K562 (cell line): Measurements from ENCODE around the gene BEND6.

ENCODE experiments used
- BHLHE40 ChIP-seq: IDR thresholded peaks from 2 replicates; pipeline ENCODE4 v1.6.1; 2011; ENCODE audit warnings: low read length, improper control_type of control experiment
- BRD4 ChIP-seq: fragments of 200-600 bp; sonication (generic); IDR thresholded peaks from 2 replicates; pipeline ENCODE4 v1.6.1; 2017; ENCODE audit warnings: inconsistent platforms
- JUNB ChIP-seq: fragments of 450-650 bp; formaldehyde crosslinking; conservative IDR thresholded peaks from 2 replicates; pipeline ENCODE4 v1.4.0; 2020; ENCODE audit warnings: mild to moderate bottlenecking
- JUND ChIP-seq, 2 experiments: IDR thresholded peaks; 2 replicates in 1 of 2; 3 replicates in 1 of 2; pipeline ENCODE4 v1.6.1; 2011; ENCODE audit warnings: borderline replicate concordance in 2 of 2, low read depth in 2 of 2, low read length in 2 of 2, improper control_type of control experiment in 1 of 2, missing biosample characterization in 1 of 2, missing genetic modification characterization in 1 of 2, missing genetic modification reagents in 1 of 2
- KDM4B ChIP-seq, 2 experiments: fragments of 450-650 bp in 1 of 2; sonication (generic) in 1 of 2; IDR thresholded peaks; 2 replicates each; pipeline ENCODE4 v1.6.1; 2016 to 2017; ENCODE audit warnings: borderline replicate concordance in 2 of 2, antibody characterized with exemption in 1 of 2, low read depth in 1 of 2, mild to moderate bottlenecking in 1 of 2
- NR2C1 ChIP-seq, 2 experiments: fragments of 450-650 bp; IDR thresholded peaks; 2 replicates each; pipeline ENCODE4 v1.6.1; 2017; ENCODE audit warnings: mild to moderate bottlenecking in 2 of 2, antibody characterized with exemption in 1 of 2, inconsistent platforms in 1 of 2, missing compliant biosample characterization in 1 of 2, missing genetic modification characterization in 1 of 2
- POLR2AphosphoS2 ChIP-seq: IDR thresholded peaks from 2 replicates; pipeline ENCODE4 v1.6.1; 2012; ENCODE audit warnings: low read length, improper control_type of control experiment
- POLR2G ChIP-seq: fragments of 200-400 bp; formaldehyde crosslinking; IDR thresholded peaks from 2 replicates; pipeline ENCODE4 v1.6.1; 2017; ENCODE audit warnings: low read depth, mild to moderate bottlenecking, antibody characterized with exemption, low read length, moderate library complexity
- RFX1 ChIP-seq: fragments of 450-650 bp; IDR thresholded peaks from 2 replicates; pipeline ENCODE4 v1.6.1; 2016; ENCODE audit warnings: mild to moderate bottlenecking, moderate library complexity
- RFX5 ChIP-seq: IDR thresholded peaks from 2 replicates; pipeline ENCODE4 v1.6.1; 2011; ENCODE audit warnings: low read depth, mild to moderate bottlenecking, improper control_type of control experiment, low read length
- SNAPC5 ChIP-seq: fragments of 250-450 bp; sonication (Bioruptor Pico); IDR thresholded peaks from 2 replicates; pipeline ENCODE4 v1.8.0; 2021; ENCODE audit warnings: moderate library complexity, mild to moderate bottlenecking, inconsistent platforms
- TF ChIP-seq, protein P1 (sequence below): sonication (generic); formaldehyde crosslinking; IDR thresholded peaks from 2 replicates; pipeline ENCODE4 v1.4.0; 2020; ENCODE audit warnings: mild to moderate bottlenecking, missing genetic modification reagents

DNA sequence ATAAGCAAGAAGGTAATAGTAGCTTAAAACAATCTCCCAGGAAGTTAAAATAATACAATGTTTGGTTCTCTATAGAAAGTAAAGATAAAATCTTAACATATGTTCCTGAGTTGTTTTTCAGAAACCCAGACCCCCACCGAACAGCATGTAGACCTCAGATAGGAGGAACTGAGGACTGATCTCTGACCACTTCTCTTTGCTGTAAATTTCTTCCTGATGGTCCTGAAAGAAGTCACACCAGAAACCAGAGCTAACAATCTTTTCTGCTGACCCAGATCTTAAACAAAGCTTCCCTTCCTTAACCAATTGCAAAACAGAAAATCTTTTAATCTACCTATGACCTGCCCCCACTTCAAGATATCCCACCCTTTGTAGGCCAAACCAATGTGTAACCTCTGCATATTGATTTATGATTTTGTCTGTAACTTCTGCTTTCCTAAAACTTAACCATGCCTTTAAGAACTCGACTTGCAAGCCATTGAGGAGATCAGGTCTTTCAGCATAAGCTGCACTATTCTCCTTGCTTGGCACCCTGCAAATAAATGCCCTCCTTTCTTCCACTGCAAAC, 21.9 kb upstream of the BEND6 start:
- TF ChIP-seq POLR2G: no peak
- no peak for TF ChIP-seq JUNB
- no peak for TF ChIP-seq POLR2AphosphoS2
- no peak for TF ChIP-seq RFX1
- TF ChIP-seq SNAPC5: no peak
- no peak for TF ChIP-seq KDM4B (IDR thresholded peaks at IDR 0.05; ENCODE audit: borderline replicate concordance in 2 of 2, low read depth in 1 of 2)
- TF ChIP-seq NR2C1 (IDR thresholded peaks at IDR 0.05): no peak
- TF ChIP-seq NR2C1 (tag; IDR thresholded peaks at IDR 0.05): no peak
- no peak for TF ChIP-seq BRD4
- TF ChIP-seq BHLHE40: no peak
- TF ChIP-seq RFX5: no peak
- TF ChIP-seq JUND (IDR thresholded peaks at IDR 0.05; ENCODE audit: borderline replicate concordance, low read depth, low read length): no peak
- TF ChIP-seq JUND (tag; IDR thresholded peaks at IDR 0.05; ENCODE audit: borderline replicate concordance, low read depth, low read length): no peak
- TF ChIP-seq, protein P1, sequence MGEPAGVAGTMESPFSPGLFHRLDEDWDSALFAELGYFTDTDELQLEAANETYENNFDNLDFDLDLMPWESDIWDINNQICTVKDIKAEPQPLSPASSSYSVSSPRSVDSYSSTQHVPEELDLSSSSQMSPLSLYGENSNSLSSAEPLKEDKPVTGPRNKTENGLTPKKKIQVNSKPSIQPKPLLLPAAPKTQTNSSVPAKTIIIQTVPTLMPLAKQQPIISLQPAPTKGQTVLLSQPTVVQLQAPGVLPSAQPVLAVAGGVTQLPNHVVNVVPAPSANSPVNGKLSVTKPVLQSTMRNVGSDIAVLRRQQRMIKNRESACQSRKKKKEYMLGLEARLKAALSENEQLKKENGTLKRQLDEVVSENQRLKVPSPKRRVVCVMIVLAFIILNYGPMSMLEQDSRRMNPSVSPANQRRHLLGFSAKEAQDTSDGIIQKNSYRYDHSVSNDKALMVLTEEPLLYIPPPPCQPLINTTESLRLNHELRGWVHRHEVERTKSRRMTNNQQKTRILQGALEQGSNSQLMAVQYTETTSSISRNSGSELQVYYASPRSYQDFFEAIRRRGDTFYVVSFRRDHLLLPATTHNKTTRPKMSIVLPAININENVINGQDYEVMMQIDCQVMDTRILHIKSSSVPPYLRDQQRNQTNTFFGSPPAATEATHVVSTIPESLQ: no peak
